GM21515 (cell line): ENCODE measurements around the gene ENPP6.
"Not testable (repeated sequence)": the region's sequence is repeated elsewhere in the genome, so short reads cannot be mapped to it uniquely, and the experiment has no call there.

Experiments
- ATAC-seq: cut with Tn5 transposase; IDR thresholded peaks from one replicate; pipeline ENCODE4 v1.9.1; 2021; ENCODE audit not compliant: unreplicated experiment

ENPP6 gene

DNA sequence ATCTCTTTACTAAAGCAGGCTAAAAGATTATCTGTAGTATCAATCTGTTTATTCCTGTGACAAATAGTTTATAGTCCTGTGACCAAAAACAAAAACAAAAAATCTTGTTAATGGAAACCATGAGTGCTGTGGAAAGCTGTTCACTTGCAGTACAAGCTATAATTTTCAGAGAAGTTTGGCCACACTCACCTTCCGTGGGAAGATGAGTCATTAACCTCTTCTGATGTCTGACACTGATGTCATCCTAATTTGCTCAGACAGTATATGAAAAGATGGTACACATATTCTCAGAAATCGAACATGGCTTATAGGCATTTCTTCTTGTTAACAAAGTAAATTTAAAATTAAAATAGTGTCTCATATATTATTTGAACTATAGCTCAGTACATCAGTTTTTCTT lies 19.9 kb upstream of the ENPP6 start:
- ATAC-seq = no peak

DNA sequence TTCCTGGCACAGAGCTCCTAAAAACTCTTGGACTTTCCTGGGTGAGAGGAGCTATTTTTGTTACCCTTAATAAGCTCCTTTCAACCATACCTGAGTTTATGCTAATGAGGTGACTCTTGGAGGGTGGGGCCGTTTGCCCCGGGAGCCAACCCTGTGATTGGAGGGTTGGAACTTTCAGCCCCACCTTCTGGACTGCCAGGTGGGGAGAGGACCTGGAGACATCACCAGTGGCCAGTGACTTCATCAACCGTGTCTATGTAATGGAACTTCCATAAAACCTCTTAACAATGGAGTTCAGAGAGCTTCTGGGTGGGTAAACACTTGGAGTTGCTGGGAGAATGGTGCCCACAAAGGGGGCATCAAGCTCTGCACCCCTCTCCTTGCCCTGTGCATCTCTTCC lies 17.9 kb upstream of the ENPP6 start:
- no peak for ATAC-seq

DNA sequence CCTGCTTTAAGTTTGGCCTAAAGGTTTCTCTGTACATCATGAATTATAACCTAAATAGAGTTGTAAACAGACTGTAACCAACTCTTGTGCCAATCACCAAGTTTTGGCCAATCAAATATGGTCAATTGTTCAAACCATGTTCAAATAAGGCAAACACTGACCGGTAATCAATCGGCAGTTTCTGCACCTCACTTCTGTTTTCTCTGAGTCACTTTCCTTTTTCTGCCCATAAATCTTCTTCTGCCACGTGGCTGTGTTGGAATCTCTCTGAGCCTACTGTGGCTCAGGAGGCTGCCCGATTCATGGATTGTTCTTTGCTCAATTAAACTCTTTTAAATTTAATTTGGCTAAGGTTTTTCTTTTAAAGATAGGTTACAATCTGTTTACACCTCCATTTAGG lies 16.5 kb upstream of the ENPP6 start:
- ATAC-seq = no peak

DNA sequence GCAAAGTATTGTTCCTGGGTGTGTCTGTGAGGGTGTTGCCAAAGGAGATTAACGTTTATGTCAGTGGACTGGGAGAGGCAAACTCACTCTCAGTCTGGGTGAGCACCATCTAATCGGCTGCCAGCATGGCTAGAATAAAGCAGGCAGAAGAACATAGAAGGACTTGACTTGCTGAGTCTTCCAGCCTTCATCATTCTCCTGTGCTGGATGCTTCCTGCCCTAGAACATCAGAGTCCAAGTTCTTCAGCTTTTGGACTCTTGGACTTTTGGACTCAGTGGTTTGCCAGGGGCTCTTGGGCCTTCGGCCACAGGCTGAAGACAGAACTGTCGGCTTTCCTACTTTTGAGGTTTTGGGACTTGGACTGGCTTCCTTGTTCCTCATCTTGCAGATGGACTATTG lies 15.3 kb upstream of the ENPP6 start:
- ATAC-seq = no peak

DNA sequence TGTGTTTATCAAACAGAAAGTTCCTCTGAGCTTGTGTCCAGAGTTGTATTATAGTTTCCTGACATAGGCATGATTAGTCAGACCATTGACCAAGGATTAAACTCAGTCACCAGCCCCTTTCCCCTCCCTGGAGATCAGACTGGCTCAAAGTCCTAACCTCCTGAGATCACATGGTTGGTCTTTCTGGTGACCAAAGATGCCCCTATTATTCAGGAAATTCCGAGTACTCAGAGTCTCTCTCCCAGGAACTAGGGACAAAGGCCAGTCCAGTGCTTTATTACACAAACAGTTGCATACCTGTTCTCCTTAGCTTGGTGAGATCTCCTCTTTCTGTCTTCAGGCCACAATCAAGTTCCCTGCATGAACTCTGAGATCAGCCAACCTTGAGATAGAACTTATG lies 14.5 kb upstream of the ENPP6 start:
- no peak for ATAC-seq

DNA sequence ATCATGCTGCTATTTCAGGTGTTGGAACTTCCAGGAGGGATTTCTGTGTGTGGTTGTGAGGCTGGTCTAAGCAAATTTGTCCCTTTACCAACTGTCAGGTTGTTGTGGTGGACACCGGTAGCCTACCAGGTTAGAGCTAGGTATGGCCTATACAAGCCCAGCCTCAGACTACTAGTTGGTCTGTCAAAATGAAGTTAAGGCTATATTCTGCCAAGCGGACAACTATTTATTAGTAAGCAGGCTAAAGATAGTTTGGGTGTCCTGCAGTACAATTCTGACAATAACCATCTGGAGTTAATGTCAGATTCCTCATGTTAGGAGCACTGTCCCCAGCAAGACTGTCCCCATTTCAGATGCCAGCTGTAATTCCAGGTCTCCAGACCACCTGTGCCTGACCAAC lies 13.9 kb upstream of the ENPP6 start:
- ATAC-seq = no peak

DNA sequence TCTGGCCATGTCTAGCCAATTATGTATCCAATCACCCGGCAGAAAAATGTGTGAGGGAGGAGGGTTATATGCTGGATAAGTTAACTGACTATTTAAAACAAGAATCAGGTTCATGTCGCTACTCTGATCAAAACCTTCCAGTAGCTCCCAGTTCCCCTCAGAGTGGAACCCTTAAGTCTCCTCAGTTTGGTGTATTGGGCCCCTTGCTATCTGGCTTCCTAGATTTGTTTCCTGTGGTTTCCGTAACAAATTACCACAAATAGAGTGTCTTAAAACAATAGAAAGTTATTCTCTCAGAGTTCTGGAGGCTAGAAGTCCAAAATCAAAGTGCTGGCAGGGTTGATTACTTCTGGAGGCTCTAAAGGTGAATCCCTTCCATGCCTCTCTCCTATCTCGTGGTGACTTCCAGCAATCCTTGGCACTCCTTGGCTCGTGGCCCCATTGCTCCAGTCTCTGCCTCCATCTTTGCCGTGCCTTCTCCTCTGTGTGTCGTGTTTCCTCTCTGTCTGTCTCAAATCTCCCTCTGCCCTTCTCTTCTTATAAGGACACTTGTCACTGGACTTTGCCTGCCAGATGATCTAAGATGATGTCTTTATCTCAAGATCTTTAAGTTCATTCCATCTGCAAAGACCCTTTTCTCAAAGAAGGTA lies 10.5 kb upstream of the ENPP6 start:
- ATAC-seq = no peak

DNA sequence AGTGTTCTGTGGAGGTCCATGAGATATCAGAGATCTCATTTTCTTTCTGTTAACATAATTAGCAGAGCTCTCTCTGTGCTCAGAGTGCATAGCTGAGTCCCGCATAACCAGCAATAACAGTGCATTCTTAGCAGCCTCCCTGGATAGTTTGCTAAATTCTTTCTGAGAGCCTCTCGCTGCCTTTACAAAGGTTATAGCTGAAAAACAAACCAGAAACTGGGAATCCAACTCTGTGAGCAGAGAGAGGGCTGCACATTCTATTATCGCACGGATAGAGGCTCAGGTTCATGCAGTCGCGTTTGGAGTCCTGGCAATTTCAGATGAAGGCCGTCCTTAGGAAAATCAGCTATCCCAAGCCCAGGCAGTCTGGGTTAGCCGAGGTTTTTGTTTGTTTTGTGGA lies 1.2 kb downstream of the ENPP6 start:
- no peak for ATAC-seq

DNA sequence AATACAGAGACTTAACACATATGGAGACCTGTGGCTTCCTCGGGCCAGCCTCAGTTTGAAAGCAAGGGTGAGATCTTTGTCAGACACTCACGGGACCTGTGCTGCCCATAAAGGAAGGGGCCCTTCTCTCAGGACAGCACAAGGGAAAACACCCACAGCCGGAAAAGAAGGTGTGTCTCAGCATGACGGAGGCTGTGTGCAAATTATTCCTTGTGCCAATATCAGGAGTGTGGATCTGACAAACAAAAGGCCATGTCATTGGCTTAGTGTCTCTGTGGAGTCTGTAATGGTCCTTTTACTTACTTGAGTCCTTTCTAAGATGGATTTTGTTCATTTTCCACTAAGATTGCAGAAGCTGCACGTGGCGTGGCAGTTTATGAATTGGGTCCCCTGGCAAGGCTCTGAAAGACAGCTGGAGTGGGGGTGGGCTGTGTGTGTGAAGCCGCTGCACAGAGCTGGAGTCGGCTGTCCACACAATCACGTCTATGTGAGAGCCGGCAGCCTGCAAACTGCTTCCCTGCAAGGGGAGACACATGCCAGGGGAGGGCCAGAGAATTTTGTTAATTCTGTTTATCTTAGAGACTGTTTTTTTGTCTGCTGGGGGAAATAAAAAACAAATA lies 1.9 kb downstream of the ENPP6 start:
- ATAC-seq = no peak

DNA sequence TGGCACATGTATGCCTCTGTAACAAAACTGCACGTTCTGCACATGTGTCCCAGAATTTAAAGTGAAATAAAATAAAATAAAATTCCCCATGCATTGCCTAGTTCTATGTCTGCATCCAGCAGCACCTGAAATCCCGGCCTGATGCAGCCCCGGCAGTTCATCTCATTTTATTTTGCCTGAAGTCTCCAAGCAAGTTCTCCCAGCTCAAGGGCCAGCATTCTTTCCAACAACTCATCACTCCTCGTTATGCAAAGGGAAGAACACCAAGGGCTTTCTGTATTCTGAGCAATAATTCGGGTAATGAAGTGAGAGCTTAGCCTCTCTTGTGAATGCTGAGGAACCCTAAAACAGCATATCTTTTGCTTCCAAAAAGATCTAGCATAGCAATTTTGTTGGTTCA lies 2.7 kb downstream of the ENPP6 start:
- no peak for ATAC-seq

DNA sequence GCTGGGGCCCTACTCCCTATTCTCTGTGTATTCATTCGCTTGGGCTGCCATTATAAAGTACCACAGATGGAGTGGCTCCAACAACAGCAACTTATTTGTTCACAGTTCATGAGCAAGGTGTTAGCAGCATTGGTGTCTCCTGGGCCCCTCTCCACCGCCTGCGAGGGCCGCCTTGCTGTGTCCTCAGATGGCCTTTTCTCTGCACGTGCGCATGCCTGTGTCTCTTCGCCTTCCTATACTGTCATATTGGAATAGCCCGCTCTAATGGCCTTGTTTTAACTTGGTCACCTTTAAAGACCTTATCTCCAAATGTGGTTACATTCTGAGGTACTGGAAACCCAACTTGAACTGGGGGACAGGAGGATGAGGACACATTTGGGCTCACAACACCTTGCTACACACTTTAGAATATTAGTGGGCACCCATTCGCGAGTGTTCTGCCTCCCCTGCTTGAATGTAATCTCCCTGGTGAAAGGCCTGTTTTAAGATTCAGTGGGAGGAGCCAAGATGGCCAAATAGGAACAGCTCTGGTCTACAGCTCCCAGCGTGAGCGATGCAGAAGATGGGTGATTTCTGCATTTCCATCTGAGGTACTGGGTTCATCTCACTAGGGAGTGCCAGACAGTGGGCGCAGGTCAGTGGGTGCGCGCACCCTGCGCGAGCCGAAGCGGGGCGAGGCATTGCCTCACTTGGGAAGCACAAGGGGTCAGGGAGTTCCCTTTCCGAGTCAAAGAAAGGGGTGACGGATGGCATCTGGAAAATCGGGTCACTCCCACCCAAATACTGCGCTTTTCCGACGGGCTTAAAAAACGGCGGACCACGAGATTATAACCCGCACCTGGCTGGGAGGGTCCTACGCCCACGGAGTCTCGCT lies 9.7 kb downstream of the ENPP6 start:
- not testable (repeated sequence) for ATAC-seq

DNA sequence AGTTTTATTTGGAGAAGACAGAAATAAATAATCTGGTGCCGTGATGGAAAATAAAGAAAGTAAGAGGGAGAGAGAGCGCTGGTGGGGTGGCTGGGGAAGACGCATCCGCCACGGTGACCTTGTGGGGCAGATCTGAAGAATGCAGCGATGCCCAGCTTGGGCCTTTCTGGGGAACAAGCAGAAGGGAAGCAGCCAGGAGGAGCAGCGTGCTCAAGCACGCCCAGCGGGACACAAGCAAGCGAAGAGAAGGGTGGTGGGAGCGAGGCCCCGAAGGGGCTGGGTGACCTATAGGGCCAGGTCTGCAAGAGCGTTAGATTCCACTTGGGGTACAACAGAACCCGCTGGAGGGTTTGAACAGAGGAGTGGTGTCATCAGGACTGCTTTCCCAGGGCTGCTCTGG lies 12.4 kb downstream of the ENPP6 start:
- ATAC-seq = no peak

DNA sequence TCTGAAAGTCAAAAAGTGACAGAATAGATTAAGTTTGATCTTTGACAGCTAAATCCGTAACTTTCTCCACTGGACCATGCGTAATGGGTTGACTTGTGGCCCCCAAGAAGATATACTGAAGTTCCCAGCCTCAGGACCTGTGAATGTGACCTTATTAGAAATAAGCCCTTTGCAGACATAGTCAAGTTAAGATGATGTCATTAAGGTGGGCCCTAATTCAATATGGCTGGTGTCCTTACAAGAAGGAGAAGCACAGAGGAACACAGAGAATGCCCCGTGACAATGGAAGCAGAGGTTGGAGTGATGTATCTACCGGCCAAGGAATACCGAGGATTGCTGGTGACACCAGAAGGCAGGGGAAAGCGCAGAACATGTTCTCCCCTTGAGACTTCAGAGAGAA lies 14.4 kb downstream of the ENPP6 start:
- ATAC-seq = no peak

DNA sequence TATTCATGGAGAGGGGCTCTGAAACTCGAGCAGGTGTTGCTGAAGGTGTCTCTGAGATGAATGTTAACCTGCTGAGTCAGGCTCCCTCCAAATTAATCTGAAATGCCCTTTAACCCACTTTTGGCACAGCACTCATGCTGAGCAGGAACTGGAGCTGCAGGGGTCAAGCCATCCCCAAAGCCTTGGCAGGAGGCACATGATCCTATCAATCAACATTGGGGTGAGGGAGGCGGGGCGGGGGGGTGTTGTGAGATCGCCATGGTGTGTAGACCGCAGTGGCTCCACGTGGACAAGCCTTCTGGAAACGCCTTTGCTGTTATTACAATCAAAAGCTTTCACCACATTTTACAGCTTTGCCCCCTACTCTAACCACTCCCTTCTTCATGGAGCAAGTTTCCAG lies 16.5 kb downstream of the ENPP6 start:
- no peak for ATAC-seq

DNA sequence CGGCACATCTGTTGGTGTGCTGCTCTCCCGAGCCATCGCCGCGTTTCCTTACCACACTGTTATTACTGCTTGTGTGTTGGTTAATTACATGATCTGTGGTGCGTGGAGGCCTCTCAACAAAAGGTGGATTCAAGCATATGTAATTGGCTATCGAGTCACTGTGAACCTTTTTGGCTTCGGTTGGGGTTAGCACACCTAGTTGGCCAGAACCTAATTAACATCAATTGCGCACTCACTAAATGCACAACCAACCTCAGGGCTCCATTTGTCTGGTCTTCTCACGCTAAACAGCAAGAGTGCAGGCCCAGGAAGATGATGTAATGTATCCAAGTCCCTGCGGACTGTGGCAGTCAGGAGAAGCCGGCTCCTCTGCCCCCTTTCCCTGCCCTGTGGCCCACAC lies 17.4 kb downstream of the ENPP6 start:
- ATAC-seq = no peak

DNA sequence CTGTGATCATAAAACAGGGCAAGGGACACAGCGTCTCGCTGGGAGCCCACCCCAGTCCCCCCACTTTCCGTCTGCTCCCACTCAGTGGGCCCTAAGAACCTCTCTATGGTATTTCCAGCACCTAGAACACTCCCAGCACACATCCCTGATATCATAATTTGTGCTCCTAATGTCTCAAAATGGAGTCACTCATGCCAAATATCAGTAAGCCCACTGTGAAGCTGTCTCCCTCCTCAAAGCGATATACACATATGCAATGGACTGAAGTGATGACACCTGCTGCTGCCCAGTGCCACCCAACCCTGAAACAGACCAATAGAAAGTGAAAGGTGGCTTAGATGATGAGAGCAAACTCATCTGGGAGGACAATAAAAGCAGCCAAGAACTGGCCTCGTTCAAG lies 17.9 kb downstream of the ENPP6 start:
- ATAC-seq = no peak

DNA sequence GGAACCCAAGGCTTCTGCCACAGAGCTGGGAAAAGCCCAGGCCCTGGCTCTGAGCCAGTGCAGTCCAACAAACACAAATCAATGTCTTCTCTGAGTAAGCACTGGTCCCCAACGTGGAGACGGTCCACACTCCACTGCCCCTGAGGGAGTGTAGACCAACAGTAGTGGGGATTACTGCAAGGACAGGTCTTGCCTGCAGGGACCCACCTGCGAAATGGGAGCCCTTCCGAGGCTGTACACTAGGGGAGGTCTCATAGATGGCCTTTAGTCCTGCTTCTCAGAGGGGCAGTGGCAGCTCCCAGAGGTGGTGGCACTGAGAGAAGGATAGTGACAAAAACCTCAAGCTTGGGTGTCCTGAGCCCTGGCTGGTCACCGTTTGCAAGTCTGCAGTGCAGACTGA lies 19.5 kb downstream of the ENPP6 start:
- no peak for ATAC-seq

DNA sequence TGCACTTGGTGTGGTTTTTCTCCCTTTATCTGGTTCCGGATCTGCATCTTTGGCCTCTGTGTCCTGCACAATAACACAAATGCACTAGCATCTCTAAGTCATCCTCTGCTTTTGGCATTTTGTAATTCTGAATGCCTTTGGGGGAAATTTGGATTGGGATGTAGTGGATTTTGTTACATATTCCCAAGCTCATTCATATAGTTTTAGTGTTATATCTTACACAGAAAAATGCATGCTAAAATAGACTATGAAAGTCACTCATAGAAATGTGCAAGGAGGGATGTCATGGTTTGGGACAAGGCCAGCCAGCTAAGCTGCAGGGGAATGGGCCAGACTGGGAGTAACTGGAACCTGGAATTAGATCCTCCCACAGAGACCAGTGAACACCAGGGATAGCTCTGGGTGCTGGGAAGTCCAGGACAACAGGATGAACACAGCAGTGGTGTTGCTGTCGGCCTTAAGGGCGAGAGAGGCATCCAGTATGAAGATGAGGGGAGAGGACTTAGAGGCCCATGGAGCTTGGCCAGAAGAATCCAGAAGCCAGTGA lies 20.1 kb downstream of the ENPP6 start:
- no peak for ATAC-seq

DNA sequence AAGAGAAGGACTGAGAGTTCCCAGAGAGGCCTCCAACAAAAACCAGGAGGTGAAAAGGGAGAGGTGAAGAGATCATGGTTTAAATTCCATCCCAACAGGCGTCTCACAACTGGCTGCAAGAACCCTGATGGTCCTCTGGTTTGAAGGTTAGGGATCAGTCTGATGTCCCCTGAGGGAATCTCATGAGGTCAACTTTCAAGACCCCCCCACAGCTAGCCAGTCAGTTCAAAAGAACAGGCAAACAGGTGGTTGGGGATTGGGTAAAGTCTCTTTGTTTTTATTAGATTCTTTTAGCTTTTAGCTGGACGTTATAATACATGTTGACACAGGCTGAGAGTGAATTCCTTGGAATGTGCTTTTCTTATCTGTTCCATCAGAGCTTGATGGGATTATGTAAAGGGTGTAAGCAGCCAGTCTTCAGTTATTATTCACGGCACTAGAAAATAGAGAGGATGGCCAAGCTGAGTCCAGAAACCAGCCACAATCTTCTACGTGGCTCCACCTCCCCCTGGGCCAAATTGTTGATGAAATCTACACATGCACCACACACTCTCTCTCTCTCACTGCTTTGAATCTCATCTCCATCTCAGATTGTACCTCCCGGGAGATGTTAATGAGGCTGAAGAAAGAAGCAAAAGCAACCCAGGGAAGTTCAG lies 20.8 kb downstream of the ENPP6 start:
- ATAC-seq = no peak

DNA sequence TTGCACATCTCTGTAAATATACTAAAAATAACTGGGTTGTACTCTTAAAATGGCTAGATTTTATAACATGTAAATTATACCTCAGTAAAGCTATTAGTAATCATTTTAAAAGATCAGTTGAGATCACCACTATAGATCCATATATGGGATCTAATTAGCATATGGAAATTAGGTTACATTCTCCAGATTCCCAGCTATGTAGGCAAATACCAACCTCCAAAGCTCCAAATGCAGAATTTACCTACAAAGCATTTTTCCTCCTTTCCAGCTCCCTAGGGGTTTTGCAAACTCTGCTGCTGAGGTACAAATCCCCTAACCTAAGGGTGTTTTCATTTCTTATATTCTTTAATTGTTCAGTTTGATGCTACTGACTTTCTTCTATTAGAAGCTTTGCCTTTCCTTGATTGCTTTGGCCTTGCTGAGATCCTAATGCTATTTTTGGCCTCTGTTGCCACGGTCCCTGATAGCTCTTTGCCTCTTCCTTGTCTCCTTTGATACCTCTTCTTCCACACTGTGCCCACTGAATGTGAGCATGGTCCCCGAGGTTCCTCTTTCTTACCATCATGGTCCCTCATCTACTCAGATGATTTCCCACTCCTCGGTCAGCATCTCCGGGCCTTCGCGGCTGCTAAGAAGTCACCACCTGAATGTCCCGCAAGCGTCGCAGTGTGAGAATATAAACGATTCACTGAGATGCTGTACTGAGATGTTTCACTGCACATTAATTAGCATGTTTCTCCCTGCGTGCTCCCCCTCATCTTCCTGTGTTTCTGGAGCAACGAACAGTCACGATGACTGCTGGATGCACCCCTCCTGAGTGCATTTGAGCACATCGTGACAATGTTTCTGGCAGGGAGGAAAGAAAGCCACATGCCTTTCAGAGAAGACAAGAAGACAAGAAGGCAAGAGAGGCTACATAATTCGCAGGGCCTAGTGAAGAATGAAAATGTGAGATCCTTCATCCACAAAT lies 23.8 kb downstream of the ENPP6 start:
- ATAC-seq = no peak
